Measurements from ENCODE around the gene LARP4B.

The LARP4B gene

DNA sequence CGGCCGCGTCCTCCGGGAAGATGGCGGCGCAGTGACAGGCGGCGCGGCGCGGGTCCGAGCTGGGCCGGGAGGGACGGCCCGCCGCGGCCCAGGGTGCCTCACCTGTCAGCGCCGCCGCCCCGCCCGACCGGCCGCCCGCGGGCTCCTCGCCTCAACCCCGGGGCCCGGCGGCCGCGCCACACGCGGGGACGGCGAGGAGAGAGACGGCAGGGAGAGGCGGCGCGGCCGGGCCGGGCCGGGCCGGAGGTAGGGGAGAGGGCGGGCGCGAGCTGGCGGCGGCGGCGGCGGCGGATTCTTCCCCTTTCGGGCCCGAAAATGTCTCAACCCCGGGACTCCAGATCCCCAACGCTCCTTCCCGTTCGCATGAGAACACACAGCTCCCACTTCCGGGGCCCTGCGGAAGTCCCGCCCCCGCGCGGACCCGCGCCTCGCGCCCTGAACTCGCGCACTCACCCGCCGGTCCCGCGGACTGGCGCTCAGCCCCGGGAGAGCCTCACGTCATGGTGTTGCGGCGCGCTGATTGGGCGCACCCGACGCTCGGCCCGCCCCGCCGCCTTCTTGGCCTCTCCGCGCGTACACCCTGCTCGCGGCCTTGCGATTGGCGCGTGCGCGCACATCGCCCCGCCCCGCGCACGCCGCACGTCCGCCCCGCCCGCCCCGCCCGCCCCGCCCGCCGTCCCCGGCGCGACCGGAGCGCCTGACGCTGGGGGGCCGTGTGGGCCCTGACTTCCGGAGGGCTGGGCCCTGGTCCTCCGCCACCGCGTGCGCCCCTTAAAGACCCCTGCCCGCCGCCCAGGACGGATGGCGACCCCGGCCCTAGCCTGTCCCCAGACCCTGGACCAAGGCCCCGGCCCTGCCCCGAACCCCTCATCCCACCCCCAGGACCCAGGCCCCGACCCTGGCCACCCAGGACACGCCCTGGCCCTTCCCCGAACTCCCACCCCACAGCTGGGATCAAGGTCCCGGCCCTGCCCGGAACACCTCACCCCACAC is at the start of gene LARP4B:
TSS of gene LARP4B (minus strand) at position 380 of the 993 bp plus-strand sequence. CDS start 45,984 bp downstream, outside the sequence.
- peak; percentile 91 for DNase-seq (ENCODE audit: low read depth)
- TF ChIP-seq, protein P1, sequence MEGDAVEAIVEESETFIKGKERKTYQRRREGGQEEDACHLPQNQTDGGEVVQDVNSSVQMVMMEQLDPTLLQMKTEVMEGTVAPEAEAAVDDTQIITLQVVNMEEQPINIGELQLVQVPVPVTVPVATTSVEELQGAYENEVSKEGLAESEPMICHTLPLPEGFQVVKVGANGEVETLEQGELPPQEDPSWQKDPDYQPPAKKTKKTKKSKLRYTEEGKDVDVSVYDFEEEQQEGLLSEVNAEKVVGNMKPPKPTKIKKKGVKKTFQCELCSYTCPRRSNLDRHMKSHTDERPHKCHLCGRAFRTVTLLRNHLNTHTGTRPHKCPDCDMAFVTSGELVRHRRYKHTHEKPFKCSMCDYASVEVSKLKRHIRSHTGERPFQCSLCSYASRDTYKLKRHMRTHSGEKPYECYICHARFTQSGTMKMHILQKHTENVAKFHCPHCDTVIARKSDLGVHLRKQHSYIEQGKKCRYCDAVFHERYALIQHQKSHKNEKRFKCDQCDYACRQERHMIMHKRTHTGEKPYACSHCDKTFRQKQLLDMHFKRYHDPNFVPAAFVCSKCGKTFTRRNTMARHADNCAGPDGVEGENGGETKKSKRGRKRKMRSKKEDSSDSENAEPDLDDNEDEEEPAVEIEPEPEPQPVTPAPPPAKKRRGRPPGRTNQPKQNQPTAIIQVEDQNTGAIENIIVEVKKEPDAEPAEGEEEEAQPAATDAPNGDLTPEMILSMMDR (IDR thresholded peaks at IDR 0.05; ENCODE audit: control insufficient read depth, insufficient read depth, low read depth, low read length, missing control alignments), result no peak
- peak within 1 kb of the TSS; percentile 79 for H3K4me3 ChIP-seq (ENCODE audit: control insufficient read depth, low read depth, low read length)

DNA sequence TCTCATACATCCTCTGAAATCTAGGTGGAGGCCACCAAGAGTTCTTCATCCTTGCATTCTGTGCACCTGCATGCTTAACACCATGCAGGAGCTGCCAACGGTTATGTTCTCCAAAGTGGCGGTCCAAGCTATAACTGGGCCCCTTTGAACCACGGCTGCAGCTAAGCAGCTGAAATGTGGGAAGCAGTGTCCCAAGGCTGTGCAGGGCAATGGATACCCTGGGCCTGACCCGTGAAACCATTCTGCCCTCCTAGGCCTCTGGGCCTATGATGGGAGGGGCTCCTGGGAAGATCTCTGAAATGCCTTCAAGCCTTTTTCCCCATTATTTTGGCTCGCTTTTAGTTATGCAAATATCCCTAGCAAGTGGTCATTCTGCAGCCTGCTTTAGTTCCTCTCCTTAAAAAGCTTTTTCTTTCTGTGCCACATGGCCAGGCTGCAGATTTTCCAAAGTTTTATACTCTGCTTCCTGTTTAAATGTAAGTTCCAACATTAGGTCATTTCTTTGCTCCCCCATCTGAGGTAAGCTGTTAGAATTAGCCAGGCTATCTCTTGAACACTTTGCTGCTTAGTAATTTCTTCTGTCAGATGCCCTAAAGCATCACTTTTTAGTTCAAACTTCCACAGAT is 49.1 kb upstream of the LARP4B start:
- DNase-seq (ENCODE audit: low read depth), result no peak
- H3K4me3 ChIP-seq (ENCODE audit: control insufficient read depth, low read depth, low read length), result no peak overlapping the region
- TF ChIP-seq, protein P1 (IDR thresholded peaks at IDR 0.05; ENCODE audit: control insufficient read depth, insufficient read depth, low read depth, low read length, missing control alignments), result no peak

DNA sequence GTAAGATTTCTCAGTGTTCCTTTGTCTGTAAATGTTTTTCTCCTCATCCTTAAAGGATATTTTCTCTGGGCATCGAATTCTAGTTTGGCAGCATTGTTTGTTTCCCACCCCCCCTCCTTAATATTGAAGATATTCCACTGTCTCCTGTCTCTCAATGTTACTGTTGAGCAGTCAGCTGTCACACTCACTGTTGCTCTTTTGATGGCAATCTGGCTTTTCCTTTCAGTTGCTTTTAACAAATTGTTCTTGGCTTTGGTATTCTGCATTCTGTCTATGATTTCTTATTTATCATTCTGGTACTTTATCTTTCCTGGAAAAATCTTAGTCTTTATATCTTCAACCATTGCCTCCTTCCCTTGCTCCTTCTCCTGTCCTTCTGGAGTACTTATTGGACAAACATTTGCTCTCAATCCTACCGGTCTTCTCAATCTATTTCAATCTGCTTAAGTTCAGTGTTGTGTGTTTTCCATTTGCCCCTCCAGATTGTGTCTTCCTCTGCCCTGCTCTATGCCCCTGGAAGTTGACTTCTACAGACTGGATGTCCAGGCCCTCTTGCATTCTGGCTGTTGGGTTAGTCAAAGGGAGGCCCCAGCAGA is 47.4 kb upstream of the LARP4B start:
- no peak overlapping the region for H3K4me3 ChIP-seq (ENCODE audit: control insufficient read depth, low read depth, low read length)

DNA sequence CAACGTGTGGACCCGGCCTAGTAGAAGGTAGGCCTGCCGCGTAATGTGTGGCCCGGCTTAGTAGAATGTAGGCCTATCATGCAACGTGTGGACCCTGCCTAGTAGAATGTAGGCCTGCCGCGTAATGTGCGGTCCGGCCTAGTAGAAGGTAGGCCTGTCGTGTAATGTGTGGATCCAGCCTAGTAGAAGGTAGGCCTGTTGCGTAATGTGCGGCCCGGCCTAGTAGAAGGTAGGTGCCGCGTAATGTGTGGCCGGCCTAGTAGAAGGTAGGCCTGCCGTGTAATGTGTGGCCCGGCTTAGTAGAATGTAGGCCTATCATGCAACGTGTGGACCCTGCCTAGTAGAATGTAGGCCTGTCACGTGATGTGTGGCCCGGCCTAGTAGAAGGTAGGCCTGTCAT is 44.8 kb upstream of the LARP4B start:
- no peak for DNase-seq (ENCODE audit: low read depth)

More for the DNA sequence above, 47.4 kb upstream of the LARP4B start:
- TF ChIP-seq, protein P1 (IDR thresholded peaks at IDR 0.05; ENCODE audit: control insufficient read depth, insufficient read depth, low read depth, low read length, missing control alignments), result no peak
- no peak for DNase-seq (ENCODE audit: low read depth)

DNA sequence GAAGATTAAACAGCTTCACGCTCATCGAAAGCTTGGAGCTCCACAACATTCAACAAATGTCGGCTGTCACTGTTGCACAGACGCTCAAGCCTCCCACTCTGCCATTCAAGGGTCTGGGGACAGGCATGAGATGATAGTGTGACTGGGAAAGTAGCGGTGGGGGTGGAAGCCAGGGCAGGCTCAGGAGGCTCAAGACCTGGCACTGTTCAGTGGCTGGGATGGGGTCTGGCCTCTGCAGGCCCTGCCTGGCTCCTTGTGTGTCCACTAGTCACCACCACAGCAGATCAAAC is 43.2 kb upstream of the LARP4B start:
- no peak for DNase-seq (ENCODE audit: low read depth)
- TF ChIP-seq, protein P1 (IDR thresholded peaks at IDR 0.05; ENCODE audit: control insufficient read depth, insufficient read depth, low read depth, low read length, missing control alignments), result no peak
- no peak overlapping the region for H3K4me3 ChIP-seq (ENCODE audit: control insufficient read depth, low read depth, low read length)

More for the DNA sequence above, 44.8 kb upstream of the LARP4B start:
- TF ChIP-seq, protein P1 (IDR thresholded peaks at IDR 0.05; ENCODE audit: control insufficient read depth, insufficient read depth, low read depth, low read length, missing control alignments), result no peak
- no peak overlapping the region for H3K4me3 ChIP-seq (ENCODE audit: control insufficient read depth, low read depth, low read length)

DNA sequence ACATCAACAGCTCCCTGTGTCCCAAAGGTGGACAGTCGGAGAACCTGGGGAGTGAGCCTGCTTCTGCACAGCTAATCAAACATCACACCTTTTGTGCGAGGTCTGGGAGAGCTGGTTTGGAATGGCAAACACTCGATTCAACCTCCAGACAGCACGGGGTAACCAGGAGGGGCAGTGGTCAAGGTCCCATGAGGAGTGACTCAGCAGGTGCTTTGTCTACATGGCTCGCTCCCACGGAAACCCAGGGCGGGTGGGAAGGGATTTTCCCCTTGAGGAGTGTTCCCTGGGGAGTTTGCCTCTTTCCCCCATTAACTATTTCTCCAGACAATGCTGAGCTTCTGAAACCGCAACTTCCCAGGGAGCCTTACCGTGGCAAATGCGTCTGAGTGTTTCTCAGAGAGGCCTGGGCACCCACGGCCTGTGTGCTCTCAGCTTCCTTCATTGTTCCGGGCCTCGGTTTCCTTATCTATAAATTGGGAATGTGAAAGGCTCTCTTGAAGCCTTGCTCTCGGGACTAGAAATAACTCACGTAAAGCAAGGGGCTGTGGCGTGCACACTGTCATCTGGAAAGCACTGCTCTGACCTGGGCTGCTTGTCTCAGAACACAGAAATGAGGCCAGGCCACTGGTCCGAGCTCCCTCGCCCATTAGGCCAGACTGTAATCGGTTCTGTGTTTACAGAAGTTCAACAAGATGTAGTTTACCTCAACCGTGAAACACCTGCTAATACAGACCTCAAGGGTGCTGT is 42.7 kb upstream of the LARP4B start:
- DNase-seq (ENCODE audit: low read depth), result no peak
- TF ChIP-seq, protein P1 (IDR thresholded peaks at IDR 0.05; ENCODE audit: control insufficient read depth, insufficient read depth, low read depth, low read length, missing control alignments), result no peak
- no peak overlapping the region for H3K4me3 ChIP-seq (ENCODE audit: control insufficient read depth, low read depth, low read length)

Measured in AG09309 (cell line).